ENCODE results near the gene PLA2G4A.
"Not testable (repeated sequence)": the region's sequence is repeated elsewhere in the genome, so short reads cannot be mapped to it uniquely, and the experiment has no call there.

GRCh38 chr1:186917106-186917786 is 88.5 kb downstream of the PLA2G4A start:
- TF ChIP-seq, protein P1, sequence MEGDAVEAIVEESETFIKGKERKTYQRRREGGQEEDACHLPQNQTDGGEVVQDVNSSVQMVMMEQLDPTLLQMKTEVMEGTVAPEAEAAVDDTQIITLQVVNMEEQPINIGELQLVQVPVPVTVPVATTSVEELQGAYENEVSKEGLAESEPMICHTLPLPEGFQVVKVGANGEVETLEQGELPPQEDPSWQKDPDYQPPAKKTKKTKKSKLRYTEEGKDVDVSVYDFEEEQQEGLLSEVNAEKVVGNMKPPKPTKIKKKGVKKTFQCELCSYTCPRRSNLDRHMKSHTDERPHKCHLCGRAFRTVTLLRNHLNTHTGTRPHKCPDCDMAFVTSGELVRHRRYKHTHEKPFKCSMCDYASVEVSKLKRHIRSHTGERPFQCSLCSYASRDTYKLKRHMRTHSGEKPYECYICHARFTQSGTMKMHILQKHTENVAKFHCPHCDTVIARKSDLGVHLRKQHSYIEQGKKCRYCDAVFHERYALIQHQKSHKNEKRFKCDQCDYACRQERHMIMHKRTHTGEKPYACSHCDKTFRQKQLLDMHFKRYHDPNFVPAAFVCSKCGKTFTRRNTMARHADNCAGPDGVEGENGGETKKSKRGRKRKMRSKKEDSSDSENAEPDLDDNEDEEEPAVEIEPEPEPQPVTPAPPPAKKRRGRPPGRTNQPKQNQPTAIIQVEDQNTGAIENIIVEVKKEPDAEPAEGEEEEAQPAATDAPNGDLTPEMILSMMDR (IDR thresholded peaks at IDR 0.05), result not testable (repeated sequence)
- not testable (repeated sequence) for TF ChIP-seq POLR2A (IDR thresholded peaks at IDR 0.05)
